Kidney (tissue), 14 donors: Measurements from ENCODE around the gene AEBP2. TPM values are rescaled to one million over a fixed set of nuclear protein-coding genes. Genes with fewer than 3 reads are reported as not detected.
A peak's percentile ranks its signal among the peaks of the same experiment; 100 is the strongest.
"Not testable (repeated sequence)": the region's sequence is repeated elsewhere in the genome, so short reads cannot be mapped to it uniquely, and the experiment has no call there.

ENCODE experiments used
- DNase-seq, 5 donors: peaks; one replicate each; pipeline ENCODE4 v3.0.0-alpha.2; 2013 to 2020
- FAIRE-seq: peaks from 2 replicates; lab custom pipeline; 2012; peaks lifted over from hg19 to GRCh38; lab: Jason Lieb, UNC
- H3K27ac ChIP-seq, 2 donors: one replicate each; pipeline ENCODE4 v1.7.0; 2013; ENCODE audit warnings: low read depth in 2 of 2, low read length in 2 of 2, inconsistent platforms in 1 of 2
- H3K27me3 ChIP-seq: one replicate; pipeline ENCODE4 v1.7.1; 2013; ENCODE audit warnings: low read length, inconsistent platforms; ENCODE audit not compliant: control insufficient read depth, insufficient read depth
- H3K36me3 ChIP-seq, 3 donors: one replicate each; pipeline versions ENCODE4 v1.7.0 to v1.7.1; 2013; ENCODE audit warnings: low read length in 3 of 3, control low read depth in 1 of 3, inconsistent platforms in 1 of 3; ENCODE audit not compliant: insufficient read depth in 3 of 3, control insufficient read depth in 2 of 3
- H3K4me1 ChIP-seq, 3 donors: one replicate each; pipeline versions ENCODE4 v1.7.0 to v1.7.1; 2013; ENCODE audit warnings: low read length in 3 of 3, inconsistent platforms in 1 of 3, low read depth in 1 of 3; ENCODE audit not compliant: control insufficient read depth in 2 of 3, insufficient read depth in 2 of 3
- H3K4me3 ChIP-seq, 3 donors: one replicate each; pipeline versions ENCODE4 v1.7.0 to v1.8.1; 2013; ENCODE audit warnings: low read length in 3 of 3, control low read depth in 1 of 3, inconsistent platforms in 1 of 3
- H3K9ac ChIP-seq, 3 donors: one replicate each; pipeline versions ENCODE4 v1.7.0 to v1.7.1; 2013; ENCODE audit warnings: low read length in 3 of 3, control low read depth in 1 of 3, inconsistent platforms in 1 of 3
- H3K9me3 ChIP-seq, 3 donors: one replicate each; pipeline versions ENCODE4 v1.7.0 to v1.7.1; 2013; ENCODE audit warnings: low read length in 3 of 3, control low read depth in 1 of 3, inconsistent platforms in 1 of 3; ENCODE audit not compliant: control insufficient read depth in 2 of 3, insufficient read depth in 1 of 3
- intact Hi-C: fragments of 100-400 bp; cut with DNase I; formaldehyde crosslinking; loops from one replicate; pipeline ENCODE4 v1.11.1; 2022
- polyA plus RNA-seq: library from polyadenylated mRNA; stranded (reverse); fragments of 350-450 nt; fragmentation: Illumina TruSeq; extraction: RNeasy Lipid Tissue Mini Kit (QIAGEN cat#74804); gene quantifications from one replicate; pipeline ENCODE4 v1.2.3, GENCODE V29; 2014; ENCODE audit warnings: low read depth, low replicate concordance; ENCODE audit not compliant: insufficient read depth
- total RNA-seq: library from RNA; stranded (reverse); fragmentation: NEBNext Ultra II Directional; extraction: Animal tissue kit (Norgen Biotek cat#: 25700); gene quantifications from one replicate; pipeline ENCODE4 v1.2.1, GENCODE V29; 2021
- TF ChIP-seq, protein P1 (sequence below): IDR thresholded peaks from 3 replicates; pipeline ENCODE4 v1.5.1; 2012; ENCODE audit warnings: mild to moderate bottlenecking, moderate library complexity, borderline replicate concordance; ENCODE audit not compliant: insufficient read depth; ENCODE audit errors: extremely low read depth
- donor health status: control.
- donor health status: control.
- donor health status: control.
- donor health status: control.
- donor health status: control.
- donor health status: DM: yes; HTN: yes; CAD: no.
- donor health status: Normal renal cell carcinoma (clear cell type).

Gene AEBP2
- total and polyA plus RNA-seq, 2 donors from 2014 or later: 12.0 to 46.4 TPM

DNA sequence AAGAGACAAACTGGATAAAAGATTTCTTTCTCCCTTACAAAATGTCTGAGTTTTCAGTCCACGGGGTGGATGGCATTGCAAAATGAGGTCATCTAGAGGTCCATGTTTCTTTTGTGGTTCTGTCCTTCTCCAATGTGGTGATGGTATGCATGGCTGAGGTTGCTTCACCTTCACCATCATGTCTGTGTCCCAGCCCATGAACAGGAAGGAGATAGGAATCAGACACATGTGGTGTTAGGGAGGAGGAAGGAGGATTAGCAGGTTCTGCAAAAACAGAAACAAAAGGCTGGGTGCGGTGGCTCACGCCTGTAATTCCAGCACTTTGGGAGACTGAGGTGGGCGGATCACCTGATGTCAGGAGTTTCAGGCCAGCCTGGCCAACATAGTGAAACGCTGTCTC, 11.0 kb upstream of the AEBP2 start:
- Histone ChIP-seq H3K9me3 (no peaks in the 10 kb centered on the region), H3K36me3 (no peaks in the 10 kb centered on the region), H3K4me3 (no peak overlapping the region), H3K4me1 (peaks cover 0 to 5% (median 0%) of the 10 kb centered on the region in 3 donors), H3K27me3 (no peaks in the 10 kb centered on the region), H3K9ac (no peak overlapping the region), H3K27ac (no peak overlapping the region)
- intact Hi-C loops: no loop called here
- FAIRE-seq (no peak), DNase-seq (no peak)
- TF ChIP-seq, protein P1, sequence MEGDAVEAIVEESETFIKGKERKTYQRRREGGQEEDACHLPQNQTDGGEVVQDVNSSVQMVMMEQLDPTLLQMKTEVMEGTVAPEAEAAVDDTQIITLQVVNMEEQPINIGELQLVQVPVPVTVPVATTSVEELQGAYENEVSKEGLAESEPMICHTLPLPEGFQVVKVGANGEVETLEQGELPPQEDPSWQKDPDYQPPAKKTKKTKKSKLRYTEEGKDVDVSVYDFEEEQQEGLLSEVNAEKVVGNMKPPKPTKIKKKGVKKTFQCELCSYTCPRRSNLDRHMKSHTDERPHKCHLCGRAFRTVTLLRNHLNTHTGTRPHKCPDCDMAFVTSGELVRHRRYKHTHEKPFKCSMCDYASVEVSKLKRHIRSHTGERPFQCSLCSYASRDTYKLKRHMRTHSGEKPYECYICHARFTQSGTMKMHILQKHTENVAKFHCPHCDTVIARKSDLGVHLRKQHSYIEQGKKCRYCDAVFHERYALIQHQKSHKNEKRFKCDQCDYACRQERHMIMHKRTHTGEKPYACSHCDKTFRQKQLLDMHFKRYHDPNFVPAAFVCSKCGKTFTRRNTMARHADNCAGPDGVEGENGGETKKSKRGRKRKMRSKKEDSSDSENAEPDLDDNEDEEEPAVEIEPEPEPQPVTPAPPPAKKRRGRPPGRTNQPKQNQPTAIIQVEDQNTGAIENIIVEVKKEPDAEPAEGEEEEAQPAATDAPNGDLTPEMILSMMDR: no peak

DNA sequence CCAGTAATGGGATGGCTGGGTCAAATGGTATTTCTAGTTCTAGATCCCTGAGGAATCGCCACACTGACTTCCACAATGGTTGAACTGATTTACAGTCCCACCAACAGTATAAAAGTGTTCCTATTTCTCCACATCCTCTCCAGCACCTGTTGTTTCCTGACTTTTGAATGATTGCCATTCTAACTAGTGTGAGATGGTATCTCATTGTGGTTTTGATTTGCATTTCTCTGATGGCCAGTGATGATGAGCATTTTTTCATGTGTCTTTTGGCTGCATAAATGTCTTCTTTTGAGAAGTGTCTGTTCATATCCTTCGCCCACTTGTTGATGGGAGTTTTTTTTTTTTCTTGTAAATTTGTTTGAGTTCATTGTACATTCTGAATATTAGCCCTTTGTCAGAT, 9.8 kb upstream of the AEBP2 start:
- DNase-seq, H3K9me3 ChIP-seq, H3K4me3 ChIP-seq, H3K27me3 ChIP-seq, H3K27ac ChIP-seq, H3K4me1 ChIP-seq, H3K9ac ChIP-seq, FAIRE-seq, intact Hi-C loops, H3K36me3 ChIP-seq: not testable (repeated sequence)

DNA sequence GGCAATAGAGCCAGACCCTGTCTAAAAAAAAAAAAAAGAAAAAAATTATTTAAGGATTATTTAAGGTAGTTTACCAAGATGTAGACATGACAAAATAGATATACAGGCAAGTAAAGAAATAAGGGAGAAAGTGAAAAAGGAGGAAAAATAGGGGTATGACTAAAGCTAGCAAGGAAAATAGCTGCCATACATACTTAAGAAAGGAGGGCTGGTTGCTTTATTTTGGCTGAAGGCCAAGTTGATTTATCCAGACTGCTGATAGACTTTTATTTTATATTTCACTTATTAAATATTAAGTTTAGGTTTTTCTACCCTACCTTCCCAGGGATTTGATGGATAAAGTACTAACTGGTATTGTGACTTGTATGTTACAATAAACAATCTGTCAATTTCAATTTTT, 8.3 kb upstream of the AEBP2 start:
- intact Hi-C loops: no loop called here
- Histone ChIP-seq H3K9me3 (no peaks in the 10 kb centered on the region), H3K27ac (no peak overlapping the region), H3K4me1 (peaks cover 0 to 5% (median 0%) of the 10 kb centered on the region in 3 donors), H3K4me3 (no peak overlapping the region), H3K9ac (no peak overlapping the region), H3K27me3 (no peaks in the 10 kb centered on the region), H3K36me3 (no peaks in the 10 kb centered on the region)
- TF ChIP-seq, protein P1: no peak
- DNase-seq (no peak), FAIRE-seq (no peak)

DNA sequence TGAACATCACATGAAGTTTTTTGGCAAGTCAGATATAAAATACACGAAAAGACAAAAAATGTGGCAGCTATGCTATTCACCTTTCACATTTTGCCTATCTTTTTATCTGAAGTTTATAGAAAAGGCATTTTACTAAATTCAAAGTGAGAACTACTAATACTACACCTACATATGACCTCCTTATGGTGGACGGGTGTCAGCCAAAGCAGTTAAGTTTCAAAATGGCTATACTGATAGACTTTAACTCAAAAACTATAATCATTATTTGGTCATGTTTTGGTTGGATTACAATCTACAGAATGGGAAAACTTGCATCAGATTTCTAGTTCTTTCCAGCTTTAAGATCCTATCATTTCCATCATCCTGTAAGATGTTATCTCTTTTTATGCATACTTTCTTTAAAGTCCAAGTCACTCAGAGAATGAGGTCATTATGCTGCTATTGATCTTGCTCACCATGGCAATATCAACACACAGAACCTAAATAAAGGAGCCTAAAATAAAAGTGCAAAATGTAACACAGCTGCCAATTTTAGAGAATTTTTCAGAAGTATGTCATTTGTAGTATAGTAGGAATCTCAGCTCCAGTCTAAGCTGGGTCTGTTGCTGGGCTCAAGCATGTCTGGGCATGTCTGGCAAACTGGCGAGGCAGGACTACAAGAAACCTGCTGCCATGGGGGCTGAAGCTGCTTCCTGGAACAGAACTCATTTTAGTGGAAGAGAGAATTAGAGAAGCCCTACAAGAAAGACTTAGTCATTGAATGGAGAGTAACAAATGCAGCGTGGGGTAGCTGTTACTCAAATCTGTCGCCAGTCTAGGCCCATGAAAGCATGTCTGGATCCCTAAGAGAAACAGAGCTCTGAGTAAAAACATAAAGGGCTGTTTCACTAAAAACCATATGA, 7.6 kb upstream of the AEBP2 start:
- no peak overlapping the region for H3K27ac ChIP-seq
- H3K36me3 ChIP-seq: no peaks in the 10 kb centered on the region
- TF ChIP-seq, protein P1: no peak
- H3K27me3 ChIP-seq: no peaks in the 10 kb centered on the region
- peaks cover 0 to 5% (median 0%) of the 10 kb centered on the region in 3 donors for H3K4me1 ChIP-seq
- no peak overlapping the region for H3K9ac ChIP-seq
- FAIRE-seq: no peak
- peak in 1 of 5 donors; percentile 17 for DNase-seq
- H3K4me3 ChIP-seq: no peak overlapping the region
- H3K9me3 ChIP-seq: no peaks in the 10 kb centered on the region
- intact Hi-C loops: no loop called here
